KOPT-K1 (cell line): ENCODE measurements around the gene SFR1.
A peak's percentile ranks its signal among the peaks of the same experiment; 100 is the strongest.

Experiments used
- H3K27ac ChIP-seq: fragments of 200-600 bp; sonication (generic); 2 replicates; pipeline ENCODE4 v1.5.1; 2016; ENCODE audit warnings: antibody characterized with exemption, mild to moderate bottlenecking, low read depth, low read length; ENCODE audit not compliant: poor library complexity, severe bottlenecking
- H3K36me3 ChIP-seq: fragments of 200-600 bp; sonication (generic); 2 replicates; pipeline ENCODE4 v1.5.1; 2017; ENCODE audit warnings: antibody characterized with exemption, mild to moderate bottlenecking, low read length, moderate library complexity; ENCODE audit not compliant: insufficient read depth
- H3K9me3 ChIP-seq: fragments of 200-600 bp; sonication (generic); 2 replicates; pipeline ENCODE4 v1.5.1; 2017; ENCODE audit warnings: antibody characterized with exemption, low read length, mild to moderate bottlenecking; ENCODE audit not compliant: insufficient read depth, poor library complexity, severe bottlenecking

SFR1 gene

GRCh38 chr10:104098358-104098925, 23.5 kb upstream of the SFR1 start:
- H3K27ac ChIP-seq: no peak overlapping the region
- H3K9me3 ChIP-seq: peaks cover 9% of the 10 kb centered on the region

GRCh38 chr10:104099269-104099668, 22.7 kb upstream of the SFR1 start:
- Histone ChIP-seq H3K9me3 (peaks cover 9% of the 10 kb centered on the region), H3K36me3 (no peaks in the 10 kb centered on the region), H3K27ac (no peak overlapping the region)

More at GRCh38 chr10:104098358-104098925, 23.5 kb upstream of the SFR1 start:
- no peaks in the 10 kb centered on the region for H3K36me3 ChIP-seq

- Histone ChIP-seq H3K9me3 (peaks cover 9% of the 10 kb centered on the region), H3K36me3 (no peaks in the 10 kb centered on the region), H3K27ac (no peak overlapping the region)
Measured at GRCh38 chr10:104099941-104100340, 22.0 kb upstream of the SFR1 start.

GRCh38 chr10:104100795-104101194, 21.2 kb upstream of the SFR1 start:
- H3K36me3 ChIP-seq: no peaks in the 10 kb centered on the region
- H3K27ac ChIP-seq: no peak overlapping the region
- peaks cover 9% of the 10 kb centered on the region for H3K9me3 ChIP-seq

- Histone ChIP-seq H3K27ac (no peak overlapping the region), H3K9me3 (peaks cover 6% of the 10 kb centered on the region), H3K36me3 (no peaks in the 10 kb centered on the region)
Measured at GRCh38 chr10:104101902-104102301, 20.1 kb upstream of the SFR1 start.

GRCh38 chr10:104103956-104104355, 18.0 kb upstream of the SFR1 start:
- H3K27ac ChIP-seq: no peak overlapping the region
- no peaks in the 10 kb centered on the region for H3K36me3 ChIP-seq
- H3K9me3 ChIP-seq: no peaks in the 10 kb centered on the region

- Histone ChIP-seq H3K27ac (no peak overlapping the region), H3K36me3 (no peaks in the 10 kb centered on the region), H3K9me3 (no peaks in the 10 kb centered on the region)
Measured at GRCh38 chr10:104104418-104104817, 17.6 kb upstream of the SFR1 start.

- H3K9me3 ChIP-seq: peaks cover 3% of the 10 kb centered on the region
- H3K27ac ChIP-seq: no peak overlapping the region
- H3K36me3 ChIP-seq: no peaks in the 10 kb centered on the region
Measured at GRCh38 chr10:104104926-104105325, 17.0 kb upstream of the SFR1 start.

GRCh38 chr10:104109908-104110662, 11.9 kb upstream of the SFR1 start:
- Histone ChIP-seq H3K27ac (no peak overlapping the region), H3K36me3 (no peaks in the 10 kb centered on the region), H3K9me3 (peaks cover 4% of the 10 kb centered on the region)

GRCh38 chr10:104113376-104113956, 8.5 kb upstream of the SFR1 start:
- Histone ChIP-seq H3K36me3 (no peaks in the 10 kb centered on the region), H3K9me3 (peaks cover 4% of the 10 kb centered on the region), H3K27ac (no peak overlapping the region)

GRCh38 chr10:104117839-104118323, 4.1 kb upstream of the SFR1 start:
- H3K27ac ChIP-seq: no peak overlapping the region
- H3K9me3 ChIP-seq: no peaks in the 10 kb centered on the region
- H3K36me3 ChIP-seq: no peaks in the 10 kb centered on the region

- no peaks in the 10 kb centered on the region for H3K9me3 ChIP-seq
- no peak overlapping the region for H3K27ac ChIP-seq
- peaks cover under 1% of the 10 kb centered on the region; the same call in 1 of the 2 replicates for H3K36me3 ChIP-seq
Measured at GRCh38 chr10:104119996-104120395, 2.0 kb upstream of the SFR1 start.

GRCh38 chr10:104120512-104120902, 1.5 kb upstream of the SFR1 start:
- peak overlapping the region; percentile 94 for H3K27ac ChIP-seq
- H3K36me3 ChIP-seq: peaks cover 6% of the 10 kb centered on the region; the same call in 1 of the 2 replicates
- H3K9me3 ChIP-seq: no peaks in the 10 kb centered on the region

- Histone ChIP-seq H3K36me3 (peaks cover 9% of the 10 kb centered on the region; the same call in 1 of the 2 replicates), H3K9me3 (no peaks in the 10 kb centered on the region), H3K27ac (peak overlapping the region; percentile 94)
Measured at GRCh38 chr10:104120903-104121484, 977 bp upstream of the SFR1 start.
